HepG2 (cell line): ENCODE results near the gene GDF2. TPM values are rescaled to one million over a fixed set of nuclear protein-coding genes. Genes with fewer than 3 reads are reported as not detected.

Source experiments
- ATAC-seq: fragments of 200-7000 bp; cut with Tn5 transposase; 3 replicates; pipeline ENCODE4 v1.9.1; 2020; ENCODE audit warnings: mild to moderate bottlenecking, moderate library complexity
- BruUV-seq: library from RNA; stranded (reverse); fragments of 400-500 nt; replicated peaks from 2 replicates; lab custom pipeline; 2021; lab: Mats Ljungman, UMichigan
- CTCF ChIA-PET: fragments of 300-600 bp; formaldehyde crosslinking; extraction: SDS; loops from one replicate; lab custom pipeline; 2021; ENCODE audit warnings: low total read pairs, inconsistent platforms, low intra/inter-chr PET ratio; lab: Yijun Ruan, JAX
- POLR2A ChIA-PET: fragments of 350-600 bp; sonication (Branson Sonifier 250); formaldehyde crosslinking; loops from one replicate; lab custom pipeline; 2020; ENCODE audit warnings: antibody characterized with exemption, inconsistent platforms; lab: Yijun Ruan, JAX
- DNase-seq: peaks from one replicate; pipeline ENCODE4 v3.0.0-alpha.2; 2015; ENCODE audit warnings: low spot score
- FAIRE-seq: peaks from 3 replicates; lab custom pipeline; 2011; peaks lifted over from hg19 to GRCh38; lab: Jason Lieb, UNC
- H2AFZ ChIP-seq: one replicate; pipeline ENCODE4 v1.6.1; 2011; ENCODE audit warnings: low read length, inconsistent platforms
- H3K27ac ChIP-seq: fragments of 300-600 bp; 3 replicates; pipeline ENCODE4 v1.8.0; 2011; ENCODE audit warnings: mixed run types, mild to moderate bottlenecking, mixed read lengths, low read length, inconsistent platforms; ENCODE audit not compliant: insufficient read depth; ENCODE audit errors: extremely low read length
- H3K27me3 ChIP-seq, 2 experiments: fragments of 200-600 bp in 1 of 2; 2 replicates in 1 of 2; 3 replicates in 1 of 2; pipeline versions ENCODE4 v1.6.0 to v1.8.0; 2011; ENCODE audit warnings: low read length in 2 of 2, mild to moderate bottlenecking in 2 of 2, moderate library complexity in 2 of 2, inconsistent platforms in 1 of 2; ENCODE audit not compliant: insufficient read depth in 2 of 2, control insufficient read depth in 1 of 2
- H3K36me3 ChIP-seq, 2 experiments: fragments of 200-600 bp in 1 of 2; replicated peaks in 1 of 2; 2 replicates in 1 of 2; 3 replicates in 1 of 2; pipeline versions ENCODE4 v1.5.1 to v1.8.0; 2011; ENCODE audit warnings: low read length in 2 of 2, inconsistent platforms in 1 of 2; ENCODE audit not compliant: insufficient read depth in 2 of 2, control insufficient read depth in 1 of 2
- H3K4me1 ChIP-seq: 2 replicates; pipeline ENCODE4 v1.5.1; 2012; ENCODE audit warnings: low read length, inconsistent platforms; ENCODE audit not compliant: insufficient read depth
- H3K4me2 ChIP-seq: 2 replicates; pipeline ENCODE4 v1.6.0; 2011; ENCODE audit warnings: low read depth, low read length, inconsistent platforms
- H3K4me3 ChIP-seq, 3 experiments: fragments of 200-600 bp in 1 of 3; sonication (generic), shearing (Covaris generic) in 1 of 3; replicated peaks in 1 of 3; 2 replicates each; pipeline ENCODE4 v1.5.1; 2011 to 2016; ENCODE audit warnings: low read length in 3 of 3, inconsistent platforms in 2 of 3, low read depth in 2 of 3, mild to moderate bottlenecking in 2 of 3, control low read depth in 1 of 3, mixed read lengths in 1 of 3; ENCODE audit not compliant: insufficient read depth in 1 of 3
- H3K79me2 ChIP-seq: one replicate; pipeline ENCODE4 v1.6.1; 2011; ENCODE audit warnings: low read length, inconsistent platforms; ENCODE audit not compliant: insufficient read depth
- H3K9ac ChIP-seq: 2 replicates; pipeline ENCODE4 v1.6.0; 2011; ENCODE audit warnings: mild to moderate bottlenecking, low read depth, low read length, inconsistent platforms; ENCODE audit not compliant: insufficient read depth
- H3K9me3 ChIP-seq: 2 replicates; pipeline ENCODE4 v1.5.1; 2012; ENCODE audit warnings: mild to moderate bottlenecking, low read length
- H4K20me1 ChIP-seq: 2 replicates; pipeline ENCODE4 v1.6.0; 2011; ENCODE audit warnings: inconsistent platforms, mild to moderate bottlenecking, low read length, moderate library complexity; ENCODE audit not compliant: insufficient read depth
- CHCHD3 ChIP-seq: sonication (generic); formaldehyde crosslinking; IDR thresholded peaks from 2 replicates; pipeline ENCODE4 v1.8.0; 2022; ENCODE audit warnings: mild to moderate bottlenecking, missing genetic modification reagents, moderate library complexity
- GATAD2A ChIP-seq: IDR thresholded peaks from 2 replicates; pipeline ENCODE4 v1.6.1; 2016
- HOXA5 ChIP-seq: sonication (generic); formaldehyde crosslinking; IDR thresholded peaks from 2 replicates; pipeline ENCODE4 v1.4.0; 2020; ENCODE audit warnings: missing genetic modification reagents
- JARID2 ChIP-seq: sonication (generic); formaldehyde crosslinking; IDR thresholded peaks from 2 replicates; pipeline ENCODE4 v1.8.1; 2023; ENCODE audit warnings: missing genetic modification reagents, inconsistent platforms; ENCODE audit not compliant: insufficient replicate concordance
- JUNB ChIP-seq: sonication (generic); formaldehyde crosslinking; IDR thresholded peaks from 2 replicates; pipeline ENCODE4 v1.8.0; 2022; ENCODE audit warnings: missing genetic modification reagents, mild to moderate bottlenecking, borderline replicate concordance
- KDM1A ChIP-seq: IDR thresholded peaks from 2 replicates; pipeline ENCODE4 v1.6.1; 2016; ENCODE audit warnings: missing compliant biosample characterization
- MYNN ChIP-seq: sonication (generic); formaldehyde crosslinking; IDR thresholded peaks from 2 replicates; pipeline ENCODE4 v1.4.0; 2020; ENCODE audit warnings: mild to moderate bottlenecking, low read depth, missing genetic modification reagents
- NPAS2 ChIP-seq: sonication (generic); formaldehyde crosslinking; IDR thresholded peaks from 2 replicates; pipeline ENCODE4 v1.8.0; 2022; ENCODE audit warnings: mild to moderate bottlenecking, missing genetic modification reagents, borderline replicate concordance
- PAXIP1 ChIP-seq: sonication (generic); formaldehyde crosslinking; conservative IDR thresholded peaks from 2 replicates; pipeline ENCODE4 v1.4.0; 2020; ENCODE audit warnings: mild to moderate bottlenecking, missing genetic modification reagents, moderate library complexity
- SMC3 ChIP-seq: IDR thresholded peaks from 2 replicates; pipeline ENCODE4 v1.6.1; 2011; ENCODE audit warnings: low read length, improper control_type of control experiment
- THYN1 ChIP-seq: sonication (generic); formaldehyde crosslinking; IDR thresholded peaks from 2 replicates; pipeline ENCODE4 v1.8.1; 2023; ENCODE audit warnings: low read depth, mild to moderate bottlenecking, moderate library complexity, missing genetic modification reagents, borderline replicate concordance
- ZIK1 ChIP-seq: sonication (generic); formaldehyde crosslinking; IDR thresholded peaks from 2 replicates; pipeline ENCODE4 v1.5.0; 2020; ENCODE audit warnings: mild to moderate bottlenecking, low read depth, missing genetic modification reagents, borderline replicate concordance
- ZNF414 ChIP-seq: sonication (generic); formaldehyde crosslinking; IDR thresholded peaks from 2 replicates; pipeline ENCODE4 v1.5.0; 2020; ENCODE audit warnings: missing genetic modification reagents
- ZNF530 ChIP-seq: sonication (generic); formaldehyde crosslinking; IDR thresholded peaks from 2 replicates; pipeline ENCODE4 v1.5.0; 2020; ENCODE audit warnings: low read depth, mild to moderate bottlenecking, missing genetic modification reagents
- ZNF619 ChIP-seq: sonication (generic); formaldehyde crosslinking; IDR thresholded peaks from 2 replicates; pipeline ENCODE4 v1.4.0; 2020; ENCODE audit warnings: mild to moderate bottlenecking, missing genetic modification reagents
- ZSCAN12 ChIP-seq: sonication (generic); formaldehyde crosslinking; IDR thresholded peaks from 2 replicates; pipeline ENCODE4 v1.9.0; 2021; ENCODE audit warnings: mild to moderate bottlenecking, missing genetic modification reagents
- WGBS: methylation state at CpG from one replicate; pipeline ENCODE4 v1.1.6; 2017; ENCODE audit warnings: low lambda C conversion rate; 5-methylcytosine and 5-hydroxymethylcytosine counted together
- in situ Hi-C: cut with HindIII; loops from 2 replicates; pipeline ENCODE4 v1.10.0; 2017; ENCODE audit warnings: low pct_unique_long_range_greater_than_20kb; ENCODE audit not compliant: extremely low pct_ligation_motif_present
- intact Hi-C: fragments of 100-400 bp; cut with micrococcal nuclease; formaldehyde crosslinking; loops from one replicate; pipeline ENCODE4 v1.10.0; 2022; ENCODE audit not compliant: unreplicated experiment
- polyA plus RNA-seq, 8 experiments: library from polyadenylated mRNA; depleted of rRNA in 3 of 8; stranded (reverse) in 7 of 8; unstranded in 1 of 8; fragments of >200 nt; fragmentation: Illumina TruSeq in 4 of 8; extraction: Trizol in 4 of 8; gene quantifications; 2 replicates each; pipeline versions ENCODE4 v1.2.1 to v1.2.3, GENCODE V29; 2011 to 2016; ENCODE audit warnings: low read depth in 4 of 8, missing spikeins in 1 of 8, mixed read lengths in 1 of 8; ENCODE audit not compliant: insufficient read depth in 1 of 8
- total RNA-seq, 5 experiments: library from RNA; depleted of rRNA; stranded (reverse); fragments of >200 nt; fragmentation: Illumina TruSeq; extraction: Trizol; gene quantifications; 2 replicates each; pipeline ENCODE4 v1.2.3, GENCODE V29; 2016; ENCODE audit warnings: low read depth in 1 of 5

Gene GDF2
- total and polyA plus RNA-seq, 2 of the 13 experiments (the other 11 are each of a cell fraction or from before 2014, with no cell fraction given) = not detected

- intact Hi-C loops (no loop called here), in situ Hi-C loops (no loop called here)
- no peak for ATAC-seq
- no peak overlapping the region for H3K4me2 ChIP-seq
- POLR2A ChIA-PET = no interaction called here
- peaks cover 10% of the 10 kb centered on the region; the same call in 1 of the 2 replicates for H3K4me1 ChIP-seq
- no peaks in the 10 kb centered on the region for H3K9me3 ChIP-seq
- no peak overlapping the region for H3K9ac ChIP-seq
- H3K4me3 ChIP-seq = no peak overlapping the region
- no peaks in the 10 kb centered on the region for H4K20me1 ChIP-seq
- no peak overlapping the region for H3K27ac ChIP-seq
- CTCF ChIA-PET = no interaction called here
- WGBS = 34% methylated on average over 3 of the region's 4 CpGs
- no peak overlapping the region for H2AFZ ChIP-seq
- TF ChIP-seq CHCHD3 (CRISPR knock-in tag) (no peak), THYN1 (no peak), JUNB (CRISPR knock-in tag) (no peak), MYNN (CRISPR knock-in tag) (no peak), SMC3 (no peak), PAXIP1 (CRISPR knock-in tag) (no peak), NPAS2 (CRISPR knock-in tag) (no peak), ZNF414 (CRISPR knock-in tag) (no peak), JARID2 (CRISPR knock-in tag) (no peak), ZSCAN12 (CRISPR knock-in tag) (no peak), GATAD2A (CRISPR knock-in tag) (no peak), ZNF530 (CRISPR knock-in tag) (no peak), ZNF619 (CRISPR knock-in tag) (no peak), ZIK1 (CRISPR knock-in tag) (no peak), HOXA5 (no peak), KDM1A (no peak)
- no peak for FAIRE-seq
- H3K79me2 ChIP-seq = no peaks in the 10 kb centered on the region
- peaks cover 0 to 4% of the 10 kb centered on the region in 2 experiments; a peak in 3 of 5 replicates for H3K27me3 ChIP-seq
- no peak for DNase-seq
- H3K36me3 ChIP-seq = no peaks in the 10 kb centered on the region
- BruUV-seq = no TSS peak
Observed at GRCh38 chr10:47364366-47364765, 42.1 kb downstream of the GDF2 start.
